NAMALWA (cell line): Measurements from ENCODE around the gene CSNK1E.
A peak's percentile ranks its signal among the peaks of the same experiment; 100 is the strongest.
"Not testable (repeated sequence)": the region's sequence is repeated elsewhere in the genome, so short reads cannot be mapped to it uniquely, and the experiment has no call there.

Source experiments
- DNase-seq: peaks from one replicate; pipeline ENCODE4 v3.0.0-alpha.2; 2015; ENCODE audit warnings: low spot score

Gene CSNK1E

GRCh38 chr22:38317122-38317994 is at the start of gene CSNK1E:
TSS of gene CSNK1E (minus strand) at chr22:38317433. CDS start at chr22:38314157, 3,276 bp downstream.
- peak; percentile 60 for DNase-seq

- not testable (repeated sequence) for DNase-seq
These were observed 48.6 kb upstream of the CSNK1E start for GRCh38 chr22:38365829-38366228.

GRCh38 chr22:38365174-38365573 is 47.9 kb upstream of the CSNK1E start:
- not testable (repeated sequence) for DNase-seq

DNA sequence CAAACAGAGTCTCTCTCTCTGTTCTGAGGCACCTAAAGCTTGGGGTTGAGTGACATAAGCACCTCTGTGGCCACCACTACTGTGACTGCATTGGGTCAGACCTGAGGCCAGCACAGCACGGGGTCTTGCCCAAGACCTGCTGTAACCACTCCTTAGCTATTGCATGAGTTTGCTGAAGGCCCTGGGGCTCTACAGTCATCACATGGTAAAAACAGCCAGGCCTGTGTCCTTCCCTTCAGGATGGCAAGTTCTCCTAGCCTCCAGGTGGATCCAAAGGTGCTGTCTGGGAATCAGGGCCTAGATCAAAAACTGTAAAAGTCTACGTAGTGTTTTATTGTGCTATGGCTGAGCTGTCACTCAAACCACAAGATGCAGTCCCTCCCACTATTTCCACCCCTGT is 43.3 kb upstream of the CSNK1E start:
- not testable (repeated sequence) for DNase-seq

DNA sequence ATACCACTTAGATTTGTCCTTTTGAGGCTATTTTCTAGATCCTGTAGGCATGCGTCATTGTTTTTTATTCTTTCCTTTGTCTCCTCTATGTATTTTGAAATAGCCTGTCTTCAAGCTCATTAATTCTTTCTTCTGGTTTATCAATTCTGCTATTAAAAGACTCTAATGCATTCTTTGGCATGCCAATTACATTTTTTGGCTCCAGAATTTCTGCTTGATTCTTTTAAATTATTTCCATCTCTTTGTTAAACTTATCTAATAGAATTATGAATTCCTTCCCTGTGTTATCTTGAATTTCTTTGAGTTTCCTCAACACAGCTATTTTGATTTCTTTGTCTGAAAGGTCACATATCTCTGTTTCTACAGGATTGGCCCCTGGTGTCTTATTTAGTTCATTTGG is 42.6 kb upstream of the CSNK1E start:
- DNase-seq: not testable (repeated sequence)

GRCh38 chr22:38357971-38358370 is 40.7 kb upstream of the CSNK1E start:
- DNase-seq: not testable (repeated sequence)

- DNase-seq: no peak
These were observed 38.0 kb upstream of the CSNK1E start for GRCh38 chr22:38355275-38355674.

DNA sequence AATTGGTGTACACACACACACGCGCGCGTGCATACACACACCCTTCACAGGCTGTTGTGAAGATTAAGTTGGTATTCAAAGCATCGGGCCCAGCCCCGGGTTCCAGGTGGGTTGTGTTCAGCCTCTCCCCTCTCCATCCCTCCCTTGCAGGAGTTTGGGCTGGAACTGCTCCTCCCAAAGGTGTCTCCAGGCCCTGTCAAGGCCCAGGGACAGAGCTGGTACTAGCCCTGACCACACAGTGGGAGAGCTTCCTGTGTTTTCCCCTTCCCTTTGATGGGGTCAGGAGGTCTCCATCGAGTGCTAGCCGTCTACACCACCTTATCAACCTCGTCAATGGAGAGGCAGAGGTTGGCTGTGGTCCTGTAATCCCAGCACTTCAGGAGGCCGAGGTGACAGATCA is 36.5 kb upstream of the CSNK1E start:
- no peak for DNase-seq

- peak; percentile 64 for DNase-seq
These were observed 36.0 kb upstream of the CSNK1E start for GRCh38 chr22:38353142-38353629.

- no peak for DNase-seq
These were observed 35.2 kb upstream of the CSNK1E start for GRCh38 chr22:38352436-38352835.

DNA sequence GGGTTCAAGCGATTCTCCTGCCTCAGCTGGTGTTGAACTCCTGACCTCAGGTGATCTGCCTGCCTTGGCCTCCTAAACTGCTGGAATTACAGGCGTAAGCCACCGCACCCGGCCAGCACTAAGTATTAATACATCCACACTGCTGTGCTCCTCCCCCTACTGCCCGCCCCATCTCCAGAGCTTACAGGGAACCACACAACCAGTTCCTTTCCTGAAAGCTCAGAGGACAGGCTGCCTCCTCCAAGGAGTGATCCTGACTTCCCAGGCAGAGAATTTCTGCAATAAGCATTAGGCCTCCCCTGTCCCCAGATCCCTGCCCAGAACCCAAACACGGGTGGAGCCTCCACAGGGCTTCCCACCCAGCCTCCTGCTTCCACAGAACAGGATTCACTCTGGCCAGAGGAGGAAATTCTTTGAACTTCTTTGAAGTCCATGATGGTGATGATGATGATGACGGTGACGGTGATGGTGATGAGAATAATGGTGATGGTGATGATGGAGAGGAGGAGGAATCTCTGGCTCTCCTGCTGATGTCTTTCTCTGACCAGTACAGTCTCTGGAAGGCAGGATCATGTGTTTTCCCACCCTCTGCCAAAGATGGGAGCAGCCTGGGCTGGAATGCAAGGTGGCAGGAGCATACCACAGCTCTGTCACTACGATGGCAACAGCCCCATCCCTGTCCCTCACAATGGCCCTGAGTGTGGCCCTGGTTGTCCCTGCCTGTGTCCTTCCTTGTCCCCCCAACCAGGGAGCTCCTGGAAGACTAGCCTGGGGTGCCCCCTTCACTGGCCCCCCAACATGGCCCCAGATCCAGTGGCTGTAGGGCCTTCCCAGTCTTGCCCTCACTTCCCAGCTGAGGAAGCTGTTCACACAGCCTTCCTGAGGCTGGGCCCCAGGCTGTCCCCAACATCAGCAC is 33.5 kb upstream of the CSNK1E start:
- no peak for DNase-seq

- DNase-seq: no peak
These were observed 31.7 kb upstream of the CSNK1E start for GRCh38 chr22:38348751-38349496.

DNA sequence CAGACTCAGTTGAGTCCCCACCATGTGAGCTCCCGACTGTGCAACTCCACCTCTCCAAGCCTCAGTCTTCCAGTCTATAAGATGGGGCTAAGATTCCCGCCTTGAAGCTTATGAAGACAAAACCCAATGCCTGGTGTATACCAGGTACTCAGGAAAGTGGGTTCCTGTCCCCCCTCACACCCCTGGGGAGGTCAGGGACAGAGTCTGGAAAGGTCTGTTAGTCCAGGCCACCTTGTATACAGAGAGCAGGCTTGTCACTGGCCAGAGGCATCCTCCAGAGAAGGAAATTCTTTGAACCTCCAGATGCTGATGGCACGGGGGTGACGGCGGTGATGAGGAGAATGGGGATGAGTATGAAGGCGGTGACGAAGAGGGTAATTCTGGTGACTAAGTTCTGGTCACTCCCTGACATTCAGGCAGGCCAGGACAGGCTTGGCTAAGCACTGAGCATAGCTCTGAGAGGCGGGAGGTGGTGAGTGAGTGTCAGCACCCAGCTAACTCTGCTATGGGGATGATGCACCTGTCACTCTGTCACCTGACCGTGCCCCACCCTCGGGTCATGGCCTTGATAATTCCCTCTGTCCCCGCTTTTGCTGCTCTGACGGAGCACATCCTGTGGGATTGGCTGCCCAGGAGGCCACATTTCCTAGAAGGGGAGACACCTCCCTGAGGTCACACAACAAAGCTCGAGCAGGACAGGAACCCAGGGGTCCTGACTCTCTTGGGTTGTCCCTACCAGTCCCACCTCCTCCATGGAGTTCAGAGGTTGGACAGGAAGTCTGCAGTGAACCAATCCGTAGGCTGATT is 30.9 kb upstream of the CSNK1E start:
- DNase-seq: no peak

GRCh38 chr22:38347181-38347943 is 30.1 kb upstream of the CSNK1E start:
- DNase-seq: no peak

GRCh38 chr22:38346506-38346905 is 29.3 kb upstream of the CSNK1E start:
- DNase-seq: no peak

DNA sequence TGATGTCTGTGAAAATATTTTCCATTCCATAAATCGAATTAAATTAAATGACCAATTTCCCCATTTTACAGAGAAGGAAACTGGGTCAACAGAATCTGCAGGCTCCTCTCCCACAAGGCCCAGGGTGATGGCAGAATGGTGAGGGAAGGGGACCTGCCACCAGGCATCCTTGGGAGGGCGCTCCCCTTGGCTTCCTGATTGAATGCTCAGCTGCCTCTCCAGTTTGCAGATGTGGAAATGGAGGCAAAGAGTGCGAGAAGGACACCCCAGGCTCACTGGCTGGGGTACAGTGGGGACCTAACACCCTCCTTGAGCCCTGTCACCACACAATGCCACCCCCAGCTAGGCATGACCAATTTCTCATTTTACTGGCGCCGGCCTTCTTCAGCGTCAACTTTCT is 28.5 kb upstream of the CSNK1E start:
- DNase-seq: no peak

DNA sequence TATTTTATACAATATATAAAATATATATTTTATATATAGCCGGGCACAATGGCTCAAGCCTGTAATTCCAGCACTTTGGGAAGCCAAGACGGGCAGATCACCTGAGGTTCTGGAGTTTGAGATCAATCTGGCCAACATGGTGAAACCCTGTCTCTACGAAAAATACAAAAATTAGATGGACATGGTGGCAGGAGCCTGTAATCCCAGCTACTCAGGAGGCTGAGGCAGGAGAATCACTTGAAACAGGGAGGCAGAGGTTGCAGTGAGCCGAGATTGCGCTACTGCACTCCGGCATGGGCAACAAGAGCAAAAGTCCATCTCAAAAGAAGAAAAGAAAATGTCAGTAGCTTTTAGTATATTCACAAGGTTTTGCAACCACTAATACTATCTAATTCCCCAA is 22.7 kb upstream of the CSNK1E start:
- DNase-seq: not testable (repeated sequence)

DNA sequence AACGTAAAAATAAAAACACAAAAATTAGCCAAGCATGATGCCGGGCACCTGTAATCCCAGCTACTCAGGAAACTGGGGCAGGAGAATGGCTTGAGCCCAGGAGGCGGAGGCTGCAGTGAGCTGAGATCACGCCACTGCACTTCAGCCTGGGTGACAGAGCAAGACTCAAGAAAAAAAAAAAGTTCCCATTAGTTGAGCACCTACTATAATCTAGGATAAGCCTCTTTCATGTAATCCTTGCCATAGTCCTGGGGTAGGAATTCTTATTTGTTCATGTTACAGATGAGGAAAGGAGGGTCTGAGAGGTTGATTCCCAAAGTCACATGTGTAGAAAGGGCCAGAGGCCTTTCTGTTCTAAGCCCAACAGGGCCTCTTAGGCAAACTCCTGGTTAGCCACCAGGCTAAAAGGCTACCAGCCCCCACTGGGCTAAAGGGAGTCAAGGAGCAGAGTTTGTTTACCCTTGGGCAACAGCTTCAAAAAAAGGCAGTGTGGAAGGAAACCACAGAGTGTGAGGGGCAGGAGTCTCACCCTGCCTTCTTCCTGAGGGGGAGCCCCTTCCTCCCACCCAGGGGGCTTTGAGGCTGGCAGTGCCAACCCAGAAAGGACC is 21.6 kb upstream of the CSNK1E start:
- DNase-seq: no peak

- no peak for DNase-seq
These were observed 19.5 kb upstream of the CSNK1E start for GRCh38 chr22:38336699-38337098.

- DNase-seq: no peak
These were observed 17.8 kb upstream of the CSNK1E start for GRCh38 chr22:38335077-38335476.
